ENCODE data around the gene PLB1.

PLB1 gene

DNA sequence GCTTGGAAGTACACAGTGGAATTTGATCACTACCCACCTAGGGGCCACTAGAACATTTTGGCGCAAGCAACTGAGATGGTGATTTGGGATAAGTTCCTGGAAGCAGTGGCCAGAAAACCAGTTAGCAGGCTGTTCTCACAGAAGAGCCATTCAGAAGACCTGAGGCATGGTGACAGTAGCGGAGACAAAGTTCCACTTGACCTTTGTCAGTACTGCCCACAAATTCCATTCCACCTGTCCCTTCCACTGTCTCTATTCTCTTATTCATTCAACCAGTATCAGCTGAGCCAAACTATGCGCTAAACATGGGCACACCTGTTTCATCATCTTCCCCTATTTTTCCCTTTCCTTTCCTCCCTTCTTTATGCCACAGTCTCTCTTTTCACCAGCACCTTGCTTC lies 196.6 kb downstream of the PLB1 start:
- DNase-seq (ENCODE audit: low read depth): no peak

DNA sequence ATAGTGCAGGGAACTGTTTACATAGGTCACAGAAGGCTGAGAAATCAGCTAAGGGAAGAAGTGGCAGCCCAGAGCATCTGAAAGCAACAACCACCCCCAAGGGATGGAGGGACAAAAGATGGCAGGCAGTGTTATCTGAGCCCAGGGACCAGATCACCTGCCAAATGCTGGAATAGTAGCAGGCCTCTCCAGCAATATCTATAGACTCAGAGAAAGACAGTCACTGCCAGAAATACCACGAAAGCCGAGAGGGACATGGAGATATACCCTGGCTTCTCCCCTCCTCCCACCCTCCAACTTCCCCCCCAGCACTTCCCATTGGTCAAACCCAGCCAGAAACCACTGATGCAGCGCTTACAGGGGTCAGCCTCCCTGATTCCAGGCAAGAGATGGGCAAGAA lies 197.4 kb downstream of the PLB1 start:
- no peak for DNase-seq (ENCODE audit: low read depth)
